ENCODE data around the gene CEACAM18.
A peak's percentile ranks its signal among the peaks of the same experiment; 100 is the strongest.

GRCh38 chr19:51440846-51441409, 37.4 kb upstream of the CEACAM18 start:
- TF ChIP-seq CTCF (tag by site-specific recombination; IDR thresholded peaks at IDR 0.05), result no peak
- no peak for TF ChIP-seq KLF16 (tag by site-specific recombination; IDR thresholded peaks at IDR 0.05)
- no peak for TF ChIP-seq HOXA7 (CRISPR knock-in tag; IDR thresholded peaks at IDR 0.05; ENCODE audit: borderline replicate concordance)
- peak; percentile 95 for TF ChIP-seq ZIC2 (tag by site-specific recombination; IDR thresholded peaks at IDR 0.05)
- TF ChIP-seq ZFP41 (tag by site-specific recombination; IDR thresholded peaks at IDR 0.05; ENCODE audit: borderline replicate concordance), result no peak
- no peak for TF ChIP-seq ZNF692 (tag by site-specific recombination; IDR thresholded peaks at IDR 0.05)
